Subcutaneous adipose tissue (tissue), 4 donors: ENCODE results near the gene TMEM129. TPM values are rescaled to one million over a fixed set of nuclear protein-coding genes. Genes with fewer than 3 reads are reported as not detected.

Experiments used
- CTCF ChIP-seq: fragments of 450-650 bp; IDR thresholded peaks from one replicate; pipeline ENCODE4 v1.5.1; 2016; ENCODE audit warnings: low read depth, mild to moderate bottlenecking, control low read depth, antibody characterized with exemption, moderate library complexity
- total RNA-seq, 4 donors: library from RNA; depleted of rRNA; stranded (reverse); fragments of >200 nt; gene quantifications; one replicate each; pipeline ENCODE4 v1.1.0, GENCODE V29; 2016

Gene TMEM129, protein sequence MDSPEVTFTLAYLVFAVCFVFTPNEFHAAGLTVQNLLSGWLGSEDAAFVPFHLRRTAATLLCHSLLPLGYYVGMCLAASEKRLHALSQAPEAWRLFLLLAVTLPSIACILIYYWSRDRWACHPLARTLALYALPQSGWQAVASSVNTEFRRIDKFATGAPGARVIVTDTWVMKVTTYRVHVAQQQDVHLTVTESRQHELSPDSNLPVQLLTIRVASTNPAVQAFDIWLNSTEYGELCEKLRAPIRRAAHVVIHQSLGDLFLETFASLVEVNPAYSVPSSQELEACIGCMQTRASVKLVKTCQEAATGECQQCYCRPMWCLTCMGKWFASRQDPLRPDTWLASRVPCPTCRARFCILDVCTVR
- total RNA-seq = 10 to 100 TPM; 21.0 to 65.4 (median 30.4) TPM

GRCh38 chr4:1721003-1721665 lies at the start of gene TMEM129, which contains the start of gene TACC3:
Gene TMEM129, minus strand, starts transcription at chr4:1721323. Its CDS starts 486 bp downstream, at chr4:1720837.
Gene TACC3, plus strand, starts transcription at chr4:1721521. Its CDS starts 1,901 bp downstream, at chr4:1723422.
- no peak for TF ChIP-seq CTCF

DNA sequence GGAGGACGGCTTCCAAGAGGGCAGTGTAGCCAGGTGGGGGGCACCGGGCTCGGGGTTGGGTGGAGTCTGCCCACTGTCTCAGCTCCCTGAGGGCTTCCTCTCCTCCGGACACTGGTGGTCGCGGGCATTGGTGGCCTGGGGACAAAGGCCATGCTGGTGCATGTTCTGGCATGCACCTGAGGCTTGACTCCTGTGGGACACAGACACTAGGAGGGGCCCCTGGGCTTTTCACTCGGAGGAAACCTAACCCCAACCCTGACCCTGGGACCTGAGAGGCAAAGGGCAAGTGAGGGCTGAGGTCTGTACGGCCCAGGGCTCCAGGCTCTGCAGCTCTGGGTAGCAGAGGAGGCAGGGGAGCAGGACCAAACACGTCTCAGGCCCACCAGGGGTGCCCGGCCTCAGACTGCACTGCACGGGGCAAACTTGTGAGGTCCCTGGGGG lies 49.7 kb upstream of the TMEM129 start:
- TF ChIP-seq CTCF = no peak

DNA sequence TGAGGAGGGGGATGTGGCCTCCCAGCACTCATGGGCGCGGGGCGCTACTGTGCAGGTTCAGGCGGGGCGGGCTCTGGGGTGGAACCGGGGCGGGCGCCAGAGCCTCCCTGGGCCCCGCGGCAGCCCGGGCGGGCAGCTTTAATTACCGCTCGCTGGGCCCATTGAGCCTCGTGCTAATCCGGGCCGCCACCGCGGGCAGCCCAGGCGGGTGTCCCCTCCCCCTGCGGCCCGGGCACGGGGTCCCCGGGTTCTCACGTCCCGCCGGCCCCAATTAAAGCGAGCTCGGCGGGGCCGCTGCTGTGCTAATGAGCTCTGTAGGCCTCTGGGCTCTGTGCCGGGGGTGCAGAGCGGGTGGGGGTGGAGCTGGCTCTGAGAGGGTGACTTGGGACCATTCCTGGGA lies 49.1 kb upstream of the TMEM129 start:
- TF ChIP-seq CTCF = no peak

DNA sequence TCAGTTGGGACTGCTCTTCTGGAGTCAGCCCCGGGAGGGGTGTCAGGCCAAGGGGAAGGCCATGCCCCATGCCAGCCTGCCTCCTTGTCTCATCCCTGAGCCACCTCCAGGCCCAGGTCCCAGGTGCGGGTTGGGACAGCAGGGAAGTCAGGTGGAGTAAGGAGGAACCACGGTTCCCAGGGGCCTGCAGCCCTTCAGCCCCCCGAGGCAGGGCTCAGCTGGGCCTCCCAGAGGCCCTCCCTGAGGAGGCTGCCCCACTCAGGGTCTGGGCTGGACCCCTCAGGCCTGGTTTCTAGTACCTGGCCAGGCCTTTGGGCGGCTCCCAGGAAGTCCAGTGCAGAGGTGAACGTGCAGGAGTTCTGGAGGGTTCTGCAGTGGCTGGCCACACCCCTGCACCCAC lies 48.6 kb upstream of the TMEM129 start:
- TF ChIP-seq CTCF = no peak

DNA sequence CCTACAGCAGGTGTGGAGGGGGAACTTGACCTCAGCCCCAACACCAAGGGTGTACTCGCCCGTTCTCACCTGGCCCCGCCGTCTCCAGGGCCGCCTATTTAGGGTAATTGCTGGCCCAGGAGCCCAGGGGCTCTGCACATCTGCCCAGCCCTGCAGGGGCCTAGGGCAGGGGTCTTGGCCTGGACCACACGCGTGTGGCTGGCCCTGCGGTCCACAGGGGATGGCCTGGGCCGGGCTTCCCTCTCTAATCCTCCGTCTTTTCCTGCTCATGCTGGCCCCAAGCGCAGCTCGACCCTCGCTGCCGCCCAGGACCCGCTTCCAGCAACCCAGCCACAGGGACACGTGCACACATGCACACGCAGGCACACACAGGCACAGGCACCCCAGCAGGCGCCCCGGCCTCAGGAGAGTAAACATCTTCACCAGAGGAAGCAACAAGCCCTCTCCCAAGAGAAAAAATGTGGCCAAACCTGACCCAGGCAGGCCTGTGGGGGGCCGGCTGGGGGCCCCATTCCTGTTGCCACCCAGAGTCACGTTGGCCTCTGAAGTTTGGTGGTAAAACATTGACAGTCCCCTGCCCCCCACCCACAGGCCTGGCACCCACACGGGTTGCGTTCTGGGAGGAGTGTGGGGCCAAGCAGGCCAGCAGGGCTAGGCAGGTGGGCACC lies 47.4 kb upstream of the TMEM129 start:
- TF ChIP-seq CTCF = no peak

DNA sequence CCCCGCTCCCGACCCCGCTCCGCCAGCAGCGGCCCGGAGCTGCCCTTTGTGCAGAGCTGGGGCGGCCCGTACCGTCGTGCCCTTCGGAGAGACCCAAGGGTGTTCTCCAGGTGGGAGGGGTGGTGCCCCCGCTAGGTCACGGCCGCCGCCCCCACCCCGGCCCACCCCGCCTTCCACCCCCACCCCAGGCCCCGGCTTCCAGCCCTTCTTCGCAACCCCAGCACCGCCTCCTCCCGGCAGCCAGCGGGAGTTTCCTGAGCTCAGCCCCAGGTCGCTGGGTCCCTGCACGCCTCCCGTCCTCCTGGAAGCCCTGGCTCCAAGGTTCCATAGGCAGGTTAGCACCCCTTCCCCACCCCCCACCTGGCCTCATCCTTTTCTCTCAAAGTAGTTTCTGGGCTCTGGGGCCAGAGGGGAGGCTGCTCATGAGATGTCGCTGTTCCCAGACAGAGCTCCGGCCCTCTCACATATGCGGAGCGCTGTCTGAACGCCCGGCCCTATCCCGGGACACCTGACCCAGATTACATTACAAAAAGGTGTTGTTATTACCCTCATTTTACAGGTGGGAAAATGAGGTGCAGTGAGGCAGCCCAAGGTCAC lies 46.7 kb upstream of the TMEM129 start:
- TF ChIP-seq CTCF = no peak
